Transverse colon (tissue), 4 donors: ENCODE results near the gene ABCA4.

Experiments used
- CTCF ChIP-seq, 5 experiments: fragments of 200-600 bp in 3 of 5; fragments of 450-650 bp in 2 of 5; sonication (generic) in 3 of 5; IDR thresholded peaks; 1 replicate in 2 of 5; 2 replicates in 3 of 5; pipeline ENCODE4 v1.5.1; 2016 to 2017; ENCODE audit warnings: antibody characterized with exemption in 5 of 5, inconsistent platforms in 3 of 5, mild to moderate bottlenecking in 2 of 5, moderate library complexity in 1 of 5
- POLR2AphosphoS5 ChIP-seq, 3 donors: sonication (generic); formaldehyde crosslinking; IDR thresholded peaks; one replicate each; pipeline ENCODE4 v1.6.1; 2016; ENCODE audit warnings: antibody characterized with exemption in 3 of 3

GRCh38 chr1:93992954-93993353 is 128.0 kb downstream of the ABCA4 start:
- no peak for TF ChIP-seq POLR2AphosphoS5 (IDR thresholded peaks at IDR 0.05)
- no peak for TF ChIP-seq CTCF (IDR thresholded peaks at IDR 0.05)
